HCT116 (cell line): ENCODE measurements around the gene CHTF8. TPM values are rescaled to one million over a fixed set of nuclear protein-coding genes. Genes with fewer than 3 reads are reported as not detected.

Experiments used
- ATAC-seq: fragments of 200-7000 bp; cut with Tn5 transposase; 2 replicates; pipeline ENCODE4 v1.9.1; 2020; ENCODE audit warnings: mild to moderate bottlenecking, moderate library complexity
- BruUV-seq: library from RNA; stranded (reverse); fragments of 400-500 nt; replicated peaks from 2 replicates; lab custom pipeline; 2021; lab: Mats Ljungman, UMichigan
- CTCF ChIA-PET: fragments of 300-600 bp; sonication (Branson Sonifier 250); formaldehyde crosslinking; loops from one replicate; lab custom pipeline; 2021; ENCODE audit warnings: antibody characterized with exemption; lab: Charles Lee
- POLR2A ChIA-PET: fragments of 300-600, 350-600 bp; sonication (Branson Sonifier 250); formaldehyde crosslinking; loops from one replicate; lab custom pipeline; 2021; ENCODE audit warnings: antibody characterized with exemption; lab: Charles Lee
- RAD21 ChIA-PET, 2 experiments: fragments of 300-600 bp; sonication (Branson Sonifier 250); formaldehyde crosslinking; loops; one replicate each; lab custom pipeline; 2023; ENCODE audit warnings: low total read pairs in 2 of 2; ENCODE audit not compliant: uncharacterized antibody in 2 of 2, unreplicated experiment in 2 of 2, low non-redundant PET in 1 of 2; lab: Charles Lee
- DNase-seq: peaks from one replicate; pipeline ENCODE4 v3.0.0-alpha.2; 2010; ENCODE audit warnings: low read depth, low spot score
- H2AFZ ChIP-seq: fragments of 200-600 bp; shearing (Covaris generic), sonication (generic); 2 replicates; pipeline ENCODE4 v1.6.1; 2017; ENCODE audit warnings: low read depth, mixed run types, mixed read lengths, antibody characterized with exemption, low read length; ENCODE audit not compliant: poor library complexity, severe bottlenecking
- H3K27ac ChIP-seq: 2 replicates; pipeline ENCODE4 v1.5.1; 2012; ENCODE audit warnings: low read depth, low read length
- H3K27me3 ChIP-seq: fragments of 200-600 bp; sonication (generic); 2 replicates; pipeline ENCODE4 v1.6.1; 2016; ENCODE audit warnings: mixed run types, low read length, mixed read lengths; ENCODE audit not compliant: insufficient read depth
- H3K36me3 ChIP-seq, 2 experiments: fragments of 200-500 bp in 1 of 2; fragments of 200-600 bp in 1 of 2; sonication (Bioruptor generic) in 1 of 2; sonication (generic) in 1 of 2; 2 replicates each; pipeline versions ENCODE4 v1.5.1 to v1.6.1; 2014 to 2016; ENCODE audit warnings: low read length in 2 of 2, inconsistent platforms in 1 of 2, mixed read lengths in 1 of 2, mixed run types in 1 of 2; ENCODE audit not compliant: insufficient read depth in 2 of 2, control insufficient read depth in 1 of 2
- H3K4me1 ChIP-seq, 2 experiments: fragments of 200-600 bp in 1 of 2; sonication (generic) in 1 of 2; 2 replicates each; pipeline versions ENCODE4 v1.5.1 to v1.6.1; 2012 to 2017; ENCODE audit warnings: low read length in 2 of 2, inconsistent platforms in 1 of 2, mild to moderate bottlenecking in 1 of 2, mixed read lengths in 1 of 2, mixed run types in 1 of 2, moderate library complexity in 1 of 2; ENCODE audit not compliant: insufficient read depth in 2 of 2, control insufficient read depth in 1 of 2
- H3K4me2 ChIP-seq: fragments of 200-600 bp; sonication (generic); 2 replicates; pipeline ENCODE4 v1.6.1; 2017; ENCODE audit warnings: mixed run types, low read length, mixed read lengths
- H3K4me3 ChIP-seq, 2 experiments: fragments of 200-600 bp in 1 of 2; sonication (generic) in 1 of 2; replicated peaks in 1 of 2; 2 replicates each; pipeline ENCODE4 v1.5.1; 2011 to 2016; ENCODE audit warnings: low read length in 2 of 2, control low read depth in 1 of 2, low read depth in 1 of 2, mild to moderate bottlenecking in 1 of 2, mixed read lengths in 1 of 2, mixed run types in 1 of 2
- H3K79me2 ChIP-seq: fragments of 200-600 bp; sonication (generic); 2 replicates; pipeline ENCODE4 v1.6.1; 2017; ENCODE audit warnings: mild to moderate bottlenecking, mixed run types, low read length, moderate library complexity, mixed read lengths; ENCODE audit not compliant: insufficient read depth
- H3K9ac ChIP-seq: fragments of 200-600 bp; sonication (generic); 2 replicates; pipeline ENCODE4 v1.6.1; 2016; ENCODE audit warnings: low read length, mixed read lengths
- H3K9me2 ChIP-seq: fragments of 200-600 bp; sonication (generic), shearing (Covaris generic); 2 replicates; pipeline ENCODE4 v1.6.1; 2017; ENCODE audit warnings: mixed run types, mild to moderate bottlenecking, moderate library complexity; ENCODE audit not compliant: insufficient read depth
- H3K9me3 ChIP-seq, 2 experiments: fragments of 200-500 bp in 1 of 2; fragments of 200-600 bp in 1 of 2; sonication (Bioruptor generic) in 1 of 2; sonication (generic) in 1 of 2; 2 replicates each; pipeline ENCODE4 v1.6.1; 2014 to 2017; ENCODE audit warnings: low read length in 2 of 2, mixed read lengths in 2 of 2, inconsistent platforms in 1 of 2, low read depth in 1 of 2, mild to moderate bottlenecking in 1 of 2, mixed run types in 1 of 2, moderate library complexity in 1 of 2; ENCODE audit not compliant: control insufficient read depth in 1 of 2, insufficient read depth in 1 of 2
- H4K20me1 ChIP-seq: fragments of 200-600 bp; sonication (generic), shearing (Covaris generic); 2 replicates; pipeline ENCODE4 v1.6.1; 2017; ENCODE audit warnings: mixed run types, mild to moderate bottlenecking, moderate library complexity; ENCODE audit not compliant: insufficient read depth
- ATF3 ChIP-seq: IDR thresholded peaks from 2 replicates; pipeline ENCODE4 v1.6.1; 2012
- CEBPB ChIP-seq: IDR thresholded peaks from 2 replicates; pipeline ENCODE4 v1.6.1; 2012; ENCODE audit warnings: low read depth
- CTCF ChIP-seq, 3 experiments: fragments of 200-600 bp in 1 of 3; sonication (generic) in 1 of 3; IDR thresholded peaks in 2 of 3; conservative IDR thresholded peaks in 1 of 3; 2 replicates each; pipeline ENCODE4 v1.5.1; 2012 to 2017; ENCODE audit warnings: low read depth in 2 of 3, low read length in 2 of 3, antibody characterized with exemption in 1 of 3, borderline replicate concordance in 1 of 3, control low read depth in 1 of 3, mild to moderate bottlenecking in 1 of 3, mixed read lengths in 1 of 3, mixed run types in 1 of 3, moderate library complexity in 1 of 3; ENCODE audit not compliant: insufficient read depth in 1 of 3
- MAX ChIP-seq: IDR thresholded peaks from 2 replicates; pipeline ENCODE4 v1.6.1; 2012
- RAD21 ChIP-seq: IDR thresholded peaks from 2 replicates; pipeline ENCODE4 v1.6.1; 2012; ENCODE audit warnings: low read depth, mild to moderate bottlenecking
- SIN3A ChIP-seq: IDR thresholded peaks from 2 replicates; pipeline ENCODE4 v1.6.1; 2012; ENCODE audit warnings: low read depth
- SP1 ChIP-seq: IDR thresholded peaks from 2 replicates; pipeline ENCODE4 v1.6.1; 2012; ENCODE audit warnings: low read depth
- ZFX ChIP-seq: fragments of 450-650 bp; IDR thresholded peaks from 2 replicates; pipeline ENCODE4 v1.6.1; 2017
- ZNF274 ChIP-seq: fragments of 200-500 bp; sonication (Bioruptor generic); IDR thresholded peaks from 2 replicates; pipeline ENCODE4 v1.6.1; 2014; ENCODE audit warnings: mild to moderate bottlenecking, low read depth, low read length, inconsistent platforms
- intact Hi-C: fragments of 100-400 bp; cut with micrococcal nuclease; formaldehyde crosslinking; loops from 2 replicates; pipeline ENCODE4 v1.10.0; 2022
- total RNA-seq: library from RNA; stranded (reverse); gene quantifications from one replicate; pipeline ENCODE4 v1.2.1, GENCODE V29; 2021; ENCODE audit not compliant: unreplicated experiment

CHTF8 gene
- total RNA-seq, 1 experiment from 2014 or later, result 184 TPM

- ChIA-PET RAD21 (no interaction called here), POLR2A (no interaction called here), CTCF (interaction anchor here (2.9 kb wide), 1 partner anchor 213 kb away, joined by 8 read pairs; no protein-coding TSS in a partner anchor)
- no peak overlapping the region for H3K27ac ChIP-seq
- H3K9me2 ChIP-seq, result no peaks in the 10 kb centered on the region
- no peak overlapping the region for H3K4me2 ChIP-seq
- no peak for DNase-seq
- no peak overlapping the region for H3K9ac ChIP-seq
- H3K4me3 ChIP-seq, result no peak overlapping the region
- H3K36me3 ChIP-seq, result peaks cover 50 to 92% of the 10 kb centered on the region in 2 experiments
- intact Hi-C loops, result no loop called here
- no peak for TF ChIP-seq ATF3
- no peak for TF ChIP-seq RAD21
- TF ChIP-seq ZNF274, result no peak
- TF ChIP-seq CEBPB, result no peak
- no peak for TF ChIP-seq ZFX
- no peak for TF ChIP-seq MAX
- no peak overlapping the region for H2AFZ ChIP-seq
- peaks cover 18% of the 10 kb centered on the region; the same call in 1 of the 2 replicates for H4K20me1 ChIP-seq
- H3K27me3 ChIP-seq, result no peaks in the 10 kb centered on the region
- peaks cover 64% of the 10 kb centered on the region for H3K79me2 ChIP-seq
- peaks cover 0 to 22% of the 10 kb centered on the region in 2 experiments; a peak in 1 of 4 replicates for H3K4me1 ChIP-seq
- no TSS peak for BruUV-seq
- no peaks in the 10 kb centered on the region for H3K9me3 ChIP-seq
- ATAC-seq, result no peak
Observed at GRCh38 chr16:69114976-69115355, 17.4 kb downstream of the CHTF8 start.

GRCh38 chr16:69114346-69114975 is 17.9 kb downstream of the CHTF8 start:
- ChIA-PET POLR2A (no interaction called here), CTCF (interaction anchor here (1.0 to 2.9 kb wide), 2 partner anchors 41 to 212 kb away, joined by 3 to 8 read pairs; no protein-coding TSS in a partner anchor), RAD21 (no interaction called here)
- Histone ChIP-seq H3K9me2 (no peaks in the 10 kb centered on the region), H3K4me2 (no peak overlapping the region), H3K9me3 (no peaks in the 10 kb centered on the region), H4K20me1 (peaks cover 18% of the 10 kb centered on the region; the same call in 1 of the 2 replicates), H3K9ac (no peak overlapping the region), H3K27ac (no peak overlapping the region), H3K4me1 (peaks cover 0 to 26% of the 10 kb centered on the region in 2 experiments; a peak in 1 of 4 replicates), H3K4me3 (no peak overlapping the region), H2AFZ (no peak overlapping the region), H3K36me3 (peaks cover 53 to 92% of the 10 kb centered on the region in 2 experiments), H3K79me2 (peaks cover 69% of the 10 kb centered on the region), H3K27me3 (no peaks in the 10 kb centered on the region)
- ATAC-seq, result no peak
- intact Hi-C loops, result no loop called here
- TF ChIP-seq RAD21 (no peak), ATF3 (no peak), SIN3A (no peak), CTCF (IDR thresholded peaks at IDR 0.05 in 2 of 3, conservative IDR thresholded peaks at IDR 0.05 in 1 of 3; ENCODE audit: borderline replicate concordance in 1 of 3, insufficient read depth in 1 of 3, low read depth in 2 of 3, low read length in 2 of 3) (no peak), SP1 (no peak)
- no TSS peak for BruUV-seq
- DNase-seq, result no peak
